IMR-90 (cell line): ENCODE measurements around the gene ESYT3. TPM values are rescaled to one million over a fixed set of nuclear protein-coding genes. Genes with fewer than 3 reads are reported as not detected.

Experiments
- ATAC-seq: fragments of 200-7000 bp; cut with Tn5 transposase; 2 replicates; pipeline ENCODE4 v1.9.1; 2020; ENCODE audit warnings: low read depth, mild to moderate bottlenecking, moderate library complexity
- BruUV-seq: library from RNA; stranded (reverse); fragments of 400-500 nt; replicated peaks from 2 replicates; lab custom pipeline; 2021; lab: Mats Ljungman, UMichigan
- CTCF ChIA-PET: fragments of 300-600 bp; formaldehyde crosslinking; extraction: SDS; loops from one replicate; lab custom pipeline; 2021; ENCODE audit warnings: antibody characterized with exemption; lab: Yijun Ruan, JAX
- POLR2A ChIA-PET: fragments of 300-600 bp; sonication (Branson Sonifier 250); formaldehyde crosslinking; loops from one replicate; lab custom pipeline; 2022; ENCODE audit warnings: antibody characterized with exemption; ENCODE audit not compliant: unreplicated experiment; lab: Charles Lee
- DNase-seq: peaks from one replicate; pipeline ENCODE4 v3.0.0; 2013
- H2AFZ ChIP-seq: replicated peaks from 2 replicates; pipeline ENCODE3; 2013; ENCODE audit warnings: low read length, mild to moderate bottlenecking; ENCODE audit not compliant: poor library complexity
- H2AK5ac ChIP-seq: 2 replicates; pipeline ENCODE4 v1.6.1; 2013; ENCODE audit warnings: low read depth, low read length, inconsistent platforms
- H2AK9ac ChIP-seq: replicated peaks from 2 replicates; pipeline ENCODE3; 2013; ENCODE audit warnings: mild to moderate bottlenecking, low read depth, low read length, moderate library complexity; ENCODE audit not compliant: poor library complexity
- H2BK120ac ChIP-seq: 2 replicates; pipeline ENCODE4 v1.6.1; 2013; ENCODE audit warnings: low read depth, low read length, inconsistent platforms
- H2BK15ac ChIP-seq: 3 replicates; pipeline ENCODE4 v1.6.1; 2013; ENCODE audit warnings: low read depth, low read length, inconsistent platforms
- H2BK20ac ChIP-seq: 2 replicates; pipeline ENCODE4 v1.6.1; 2013; ENCODE audit warnings: low read depth, mild to moderate bottlenecking, inconsistent platforms, low read length, moderate library complexity
- H2BK5ac ChIP-seq: 2 replicates; pipeline ENCODE4 v1.6.1; 2013; ENCODE audit warnings: mild to moderate bottlenecking, low read depth, low read length, inconsistent platforms; ENCODE audit not compliant: poor library complexity, severe bottlenecking
- H3K14ac ChIP-seq: replicated peaks from 2 replicates; pipeline ENCODE4 v1.6.1; 2013; ENCODE audit warnings: low read depth, low read length, inconsistent platforms
- H3K18ac ChIP-seq: 2 replicates; pipeline ENCODE4 v1.6.1; 2013; ENCODE audit warnings: low read depth, low read length, control low read depth
- H3K23ac ChIP-seq: 2 replicates; pipeline ENCODE4 v1.6.1; 2013; ENCODE audit warnings: low read depth, low read length, inconsistent platforms
- H3K27ac ChIP-seq: 2 replicates; pipeline ENCODE4 v1.5.1; 2013; ENCODE audit warnings: mild to moderate bottlenecking, control low read depth, low read length; ENCODE audit not compliant: insufficient read depth
- H3K27me3 ChIP-seq: 2 replicates; pipeline ENCODE4 v1.6.1; 2013; ENCODE audit warnings: low read length; ENCODE audit not compliant: control insufficient read depth, insufficient read depth
- H3K36me3 ChIP-seq: 2 replicates; pipeline ENCODE4 v1.6.1; 2013; ENCODE audit warnings: low read length, mixed read lengths; ENCODE audit not compliant: control insufficient read depth, insufficient read depth
- H3K4ac ChIP-seq: 2 replicates; pipeline ENCODE4 v1.6.1; 2013; ENCODE audit warnings: low read depth, low read length, inconsistent platforms
- H3K4me1 ChIP-seq: 2 replicates; pipeline ENCODE4 v1.6.1; 2013; ENCODE audit warnings: low read length, mixed read lengths; ENCODE audit not compliant: control insufficient read depth, insufficient read depth
- H3K4me2 ChIP-seq: 2 replicates; pipeline ENCODE4 v1.6.1; 2013; ENCODE audit warnings: low read depth, mild to moderate bottlenecking, control low read depth, low read length, moderate library complexity
- H3K4me3 ChIP-seq: 2 replicates; pipeline ENCODE4 v1.5.1; 2013; ENCODE audit warnings: low read depth, mild to moderate bottlenecking, control low read depth, low read length, moderate library complexity; ENCODE audit not compliant: insufficient read depth
- H3K56ac ChIP-seq: 2 replicates; pipeline ENCODE4 v1.6.1; 2013; ENCODE audit warnings: low read length, inconsistent platforms; ENCODE audit not compliant: insufficient read depth; ENCODE audit errors: extremely low read depth
- H3K79me1 ChIP-seq, 2 experiments: 2 replicates each; pipeline ENCODE4 v1.6.1; 2013; ENCODE audit warnings: low read length in 2 of 2, inconsistent platforms in 1 of 2, low read depth in 1 of 2
- H3K9ac ChIP-seq: 2 replicates; pipeline ENCODE4 v1.6.1; 2013; ENCODE audit warnings: low read depth, low read length, control low read depth
- H3K9me1 ChIP-seq: 2 replicates; pipeline ENCODE4 v1.6.1; 2013; ENCODE audit warnings: low read length, inconsistent platforms; ENCODE audit not compliant: insufficient read depth
- H3K9me3 ChIP-seq: 2 replicates; pipeline ENCODE4 v1.6.1; 2013; ENCODE audit warnings: low read length; ENCODE audit not compliant: control insufficient read depth, insufficient read depth
- H4K20me1 ChIP-seq: 2 replicates; pipeline ENCODE4 v1.6.1; 2013; ENCODE audit warnings: low read length, inconsistent platforms; ENCODE audit not compliant: insufficient read depth
- H4K5ac ChIP-seq: 2 replicates; pipeline ENCODE4 v1.6.1; 2013; ENCODE audit warnings: mild to moderate bottlenecking, low read depth, low read length, control low read depth
- H4K8ac ChIP-seq, 2 experiments: 2 replicates each; pipeline ENCODE4 v1.6.1; 2013; ENCODE audit warnings: low read depth in 2 of 2, low read length in 2 of 2, control low read depth in 1 of 2, inconsistent platforms in 1 of 2
- H4K91ac ChIP-seq: 2 replicates; pipeline ENCODE4 v1.6.1; 2013; ENCODE audit warnings: low read depth, low read length, inconsistent platforms; ENCODE audit not compliant: insufficient read depth
- POLR2A ChIP-seq: IDR thresholded peaks from 2 replicates; pipeline ENCODE4 v1.6.1; 2012; ENCODE audit warnings: mild to moderate bottlenecking, low read depth, low read length
- RFX5 ChIP-seq: IDR thresholded peaks from 2 replicates; pipeline ENCODE4 v1.8.0; 2012; ENCODE audit warnings: low read depth, mild to moderate bottlenecking, low read length, moderate library complexity
- USF2 ChIP-seq: fragments of 150-350 bp; IDR thresholded peaks from 2 replicates; pipeline ENCODE4 v1.6.1; 2017; ENCODE audit warnings: mild to moderate bottlenecking, antibody characterized with exemption, low read length, low read depth
- WGBS, 2 experiments: methylation state at CpG; one replicate each; pipeline versions ENCODE4 v1.1.5 to v1.1.7; 2013; ENCODE audit warnings: missing lambda C conversion rate in 2 of 2; ENCODE audit not compliant: insufficient read length in 1 of 2; ENCODE audit errors: extremely low coverage in 2 of 2; 5-methylcytosine and 5-hydroxymethylcytosine counted together
- dilution Hi-C: fragments of 300-500 bp; cut with HindIII; formaldehyde crosslinking; loops from one replicate; pipeline ENCODE4 v1.14.3; 2018; ENCODE audit warnings: low sequenced_read_pairs; ENCODE audit not compliant: unreplicated experiment
- in situ Hi-C: fragments of 300-500 bp; cut with MboI; formaldehyde crosslinking; loops from 3 replicates; pipeline ENCODE4 v1.14.3; 2019; ENCODE audit warnings: low sequenced_read_pairs, inconsistent platforms, mixed read lengths
- intact Hi-C: fragments of 100-400 bp; cut with micrococcal nuclease; formaldehyde crosslinking; loops from 2 replicates; pipeline ENCODE4 v1.10.0; 2022
- polyA plus RNA-seq, 3 experiments: library from polyadenylated mRNA; depleted of rRNA; stranded (reverse); fragments of >200 nt; gene quantifications; 2 replicates each; pipeline ENCODE4 v1.2.3, GENCODE V29; 2012; ENCODE audit warnings: low replicate concordance in 1 of 3
- total RNA-seq: library from RNA; depleted of rRNA; stranded (reverse); fragments of >200 nt; gene quantifications from 2 replicates; pipeline ENCODE4 v1.2.3, GENCODE V29; 2012
- TF ChIP-seq, protein P1 (sequence below): fragments of 150-350 bp; IDR thresholded peaks from 2 replicates; pipeline ENCODE4 v1.6.1; 2016; ENCODE audit warnings: low read depth, mild to moderate bottlenecking, low read length, moderate library complexity, borderline replicate concordance

ESYT3 gene
- total and polyA plus RNA-seq, 2 of the 4 experiments (the other 2 are of a cell fraction), result under 0.01 to 0.02 TPM

GRCh38 chr3:138476526-138476925 lies 42.1 kb downstream of the ESYT3 start:
- Histone ChIP-seq H3K23ac (no peak overlapping the region), H2AFZ (no peak overlapping the region), H3K18ac (no peak overlapping the region), H3K9ac (no peak overlapping the region), H3K27me3 (no peaks in the 10 kb centered on the region), H3K4me1 (no peaks in the 10 kb centered on the region), H3K4ac (no peak overlapping the region), H2BK120ac (no peak overlapping the region), H2AK9ac (no peak overlapping the region), H2BK20ac (no peak overlapping the region), H3K9me3 (no peaks in the 10 kb centered on the region), H3K14ac (no peak overlapping the region), H3K36me3 (no peaks in the 10 kb centered on the region), H3K4me2 (no peak overlapping the region), H4K8ac (no peak overlapping the region), H3K56ac (no peak overlapping the region), H3K4me3 (no peak overlapping the region), H2BK15ac (no peak overlapping the region), H4K91ac (no peak overlapping the region), H3K27ac (no peak overlapping the region), H3K79me1 (no peaks in the 10 kb centered on the region), H4K5ac (no peak overlapping the region), H4K20me1 (no peaks in the 10 kb centered on the region), H2BK5ac (no peak overlapping the region), H2AK5ac (no peak overlapping the region), H3K9me1 (no peaks in the 10 kb centered on the region)
- ATAC-seq, result no peak
- no peak for DNase-seq
- ChIA-PET CTCF (no interaction called here), POLR2A (no interaction called here)
- TF ChIP-seq RFX5 (no peak), USF2 (no peak), POLR2A (no peak)
- TF ChIP-seq, protein P1, sequence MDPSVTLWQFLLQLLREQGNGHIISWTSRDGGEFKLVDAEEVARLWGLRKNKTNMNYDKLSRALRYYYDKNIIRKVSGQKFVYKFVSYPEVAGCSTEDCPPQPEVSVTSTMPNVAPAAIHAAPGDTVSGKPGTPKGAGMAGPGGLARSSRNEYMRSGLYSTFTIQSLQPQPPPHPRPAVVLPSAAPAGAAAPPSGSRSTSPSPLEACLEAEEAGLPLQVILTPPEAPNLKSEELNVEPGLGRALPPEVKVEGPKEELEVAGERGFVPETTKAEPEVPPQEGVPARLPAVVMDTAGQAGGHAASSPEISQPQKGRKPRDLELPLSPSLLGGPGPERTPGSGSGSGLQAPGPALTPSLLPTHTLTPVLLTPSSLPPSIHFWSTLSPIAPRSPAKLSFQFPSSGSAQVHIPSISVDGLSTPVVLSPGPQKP, result no peak
- WGBS, 2 experiments, result no CpG with 5 or more reads among the region's 2 CpGs
- intact Hi-C loops, result loop anchor here (5.0 kb wide), 1 partner anchor 211 kb away; no protein-coding TSS in a partner anchor
- in situ Hi-C loops, result no loop called here
- dilution Hi-C loops, result no loop called here
- no TSS peak for BruUV-seq
